Left lobe of liver (tissue), 2 donors: ENCODE results near the gene NPS. TPM values are rescaled to one million over a fixed set of nuclear protein-coding genes. Genes with fewer than 3 reads are reported as not detected.

Experiments used
- ATAC-seq: fragments of 200-7000 bp; cut with Tn5 transposase; one replicate; pipeline ENCODE4 v1.9.1; 2020; ENCODE audit warnings: mild to moderate bottlenecking, moderate library complexity
- DNase-seq: peaks from one replicate; pipeline ENCODE4 v3.0.0-alpha.2; 2020; ENCODE audit warnings: low spot score
- total RNA-seq: library from RNA; stranded (reverse); gene quantifications from one replicate; pipeline ENCODE4 v1.2.1, GENCODE V29; 2021
- donor health status: DM: no; HTN: no; CAD: no; lungs with moderate emphysema.
- donor health status: DM: no; HTN: yes; CAD: no.

Gene NPS
- total RNA-seq, 1 donor from 2014 or later: not detected

GRCh38 chr10:127553417-127553816, 4.3 kb downstream of the NPS start:
- DNase-seq (no peak), ATAC-seq (no peak)

- ATAC-seq (no peak), DNase-seq (no peak)
Measured at GRCh38 chr10:127556916-127557315, 7.8 kb downstream of the NPS start.

- ATAC-seq (no peak), DNase-seq (no peak)
Measured at GRCh38 chr10:127561647-127562046, 12.5 kb downstream of the NPS start.

GRCh38 chr10:127563718-127564553, 14.8 kb downstream of the NPS start:
- ATAC-seq (peak; percentile 52), DNase-seq (no peak)

- DNase-seq (no peak), ATAC-seq (peak; percentile 66)
Measured at GRCh38 chr10:127564644-127565043, 15.5 kb downstream of the NPS start.

GRCh38 chr10:127565583-127565982, 16.5 kb downstream of the NPS start:
- ATAC-seq: no peak
- no peak for DNase-seq

GRCh38 chr10:127569210-127569609, 20.1 kb downstream of the NPS start:
- no peak for DNase-seq
- no peak for ATAC-seq

- DNase-seq (no peak), ATAC-seq (no peak)
Measured at GRCh38 chr10:127570036-127570435, 20.9 kb downstream of the NPS start.

GRCh38 chr10:127571386-127571785, 22.3 kb downstream of the NPS start:
- DNase-seq (no peak), ATAC-seq (no peak)

- ATAC-seq (no peak), DNase-seq (no peak)
Measured at GRCh38 chr10:127576051-127576450, 26.9 kb downstream of the NPS start.

GRCh38 chr10:127576740-127577161, 27.6 kb downstream of the NPS start:
- ATAC-seq (no peak), DNase-seq (no peak)

GRCh38 chr10:127577376-127578258, 28.5 kb downstream of the NPS start:
- no peak for ATAC-seq

GRCh38 chr10:127578259-127578960, 29.3 kb downstream of the NPS start:
- no peak for ATAC-seq
- no peak for DNase-seq

More at GRCh38 chr10:127577376-127578258, 28.5 kb downstream of the NPS start:
- DNase-seq: no peak

GRCh38 chr10:127578961-127579305, 29.8 kb downstream of the NPS start:
- no peak for ATAC-seq

GRCh38 chr10:127579640-127580039, 30.5 kb downstream of the NPS start:
- ATAC-seq: no peak
- DNase-seq: no peak

More at GRCh38 chr10:127578961-127579305, 29.8 kb downstream of the NPS start:
- DNase-seq: no peak

GRCh38 chr10:127580822-127581221, 31.7 kb downstream of the NPS start:
- ATAC-seq: no peak
- DNase-seq: no peak

GRCh38 chr10:127585519-127586023, 36.5 kb downstream of the NPS start:
- no peak for ATAC-seq

GRCh38 chr10:127587668-127588365, 38.7 kb downstream of the NPS start:
- no peak for ATAC-seq

More at GRCh38 chr10:127585519-127586023, 36.5 kb downstream of the NPS start:
- no peak for DNase-seq

GRCh38 chr10:127592586-127592985, 43.5 kb downstream of the NPS start:
- ATAC-seq (no peak), DNase-seq (no peak)

More at GRCh38 chr10:127587668-127588365, 38.7 kb downstream of the NPS start:
- no peak for DNase-seq

GRCh38 chr10:127600479-127600878, 51.4 kb downstream of the NPS start:
- ATAC-seq: no peak
- DNase-seq: no peak
